ENCODE data around the gene GGPS1. TPM values are rescaled to one million over a fixed set of nuclear protein-coding genes. Genes with fewer than 3 reads are reported as not detected.

GGPS1 gene
- total and polyA plus RNA-seq, 2 experiments from 2014 or later, result 32.6 to 36.3 TPM

GRCh38 chr1:235315173-235315572, 13.2 kb upstream of the GGPS1 start:
- H3K9me3 ChIP-seq (ENCODE audit: low read depth), result no peaks in the 10 kb centered on the region
- WGBS (ENCODE audit: low lambda C conversion rate, missing lambda C conversion rate), result 95% methylated on average over 5 of the region's 5 CpGs
- peaks cover 100% of the 10 kb centered on the region for H3K79me2 ChIP-seq
- no peaks in the 10 kb centered on the region for H3K36me3 ChIP-seq (replicated peaks; ENCODE audit: insufficient read depth, low read depth)
- no peaks in the 10 kb centered on the region for H3K27me3 ChIP-seq
- H3K4me1 ChIP-seq (ENCODE audit: insufficient read depth), result peaks cover 13% of the 10 kb centered on the region
- H3K9me2 ChIP-seq (replicated peaks; ENCODE audit: insufficient read depth), result no peaks in the 10 kb centered on the region
- peaks cover 99% of the 10 kb centered on the region for H4K20me1 ChIP-seq (ENCODE audit: insufficient read depth, poor library complexity, severe bottlenecking)
- H3K27ac ChIP-seq, result no peak overlapping the region
- no peak overlapping the region for H3K4me3 ChIP-seq
- TF ChIP-seq CTCF (IDR thresholded peaks at IDR 0.05; ENCODE audit: poor library complexity) (no peak), EZH2 (IDR thresholded peaks at IDR 0.05; ENCODE audit: borderline replicate concordance) (no peak), EZH2phosphoT487 (IDR thresholded peaks at IDR 0.05; ENCODE audit: low read depth, severe bottlenecking, unreplicated experiment) (no peak)
- no peak overlapping the region for H3K4me2 ChIP-seq
- no peak for DNase-seq (ENCODE audit: low spot score)
- H2AFZ ChIP-seq, result no peak overlapping the region

- 97% methylated on average over 4 of the region's 4 CpGs for WGBS (ENCODE audit: low lambda C conversion rate, missing lambda C conversion rate)
- peaks cover 13% of the 10 kb centered on the region for H3K4me1 ChIP-seq (ENCODE audit: insufficient read depth)
Observed at GRCh38 chr1:235315735-235316134, 12.6 kb upstream of the GGPS1 start.

GRCh38 chr1:235317168-235317567, 11.2 kb upstream of the GGPS1 start:
- Histone ChIP-seq H3K79me2 (peaks cover 100% of the 10 kb centered on the region), H2AFZ (no peak overlapping the region), H3K4me3 (no peak overlapping the region), H3K4me2 (no peak overlapping the region), H3K27ac (no peak overlapping the region), H3K9me3 (ENCODE audit: low read depth) (no peaks in the 10 kb centered on the region), H4K20me1 (ENCODE audit: insufficient read depth, poor library complexity, severe bottlenecking) (peaks cover 99% of the 10 kb centered on the region), H3K27me3 (no peaks in the 10 kb centered on the region), H3K36me3 (replicated peaks; ENCODE audit: insufficient read depth, low read depth) (no peaks in the 10 kb centered on the region), H3K9me2 (replicated peaks; ENCODE audit: insufficient read depth) (no peaks in the 10 kb centered on the region), H3K4me1 (ENCODE audit: insufficient read depth) (peaks cover 13% of the 10 kb centered on the region)
- TF ChIP-seq CTCF (IDR thresholded peaks at IDR 0.05; ENCODE audit: poor library complexity) (no peak), EZH2 (IDR thresholded peaks at IDR 0.05; ENCODE audit: borderline replicate concordance) (no peak), EZH2phosphoT487 (IDR thresholded peaks at IDR 0.05; ENCODE audit: low read depth, severe bottlenecking, unreplicated experiment) (no peak)
- DNase-seq (ENCODE audit: low spot score), result no peak
- 82% methylated on average over 1 of the region's 1 CpG for WGBS (ENCODE audit: low lambda C conversion rate, missing lambda C conversion rate)

More at GRCh38 chr1:235315735-235316134, 12.6 kb upstream of the GGPS1 start:
- Histone ChIP-seq H3K9me2 (replicated peaks; ENCODE audit: insufficient read depth) (no peaks in the 10 kb centered on the region), H4K20me1 (ENCODE audit: insufficient read depth, poor library complexity, severe bottlenecking) (peaks cover 99% of the 10 kb centered on the region), H3K27me3 (no peaks in the 10 kb centered on the region), H2AFZ (no peak overlapping the region), H3K27ac (no peak overlapping the region), H3K36me3 (replicated peaks; ENCODE audit: insufficient read depth, low read depth) (no peaks in the 10 kb centered on the region), H3K9me3 (ENCODE audit: low read depth) (no peaks in the 10 kb centered on the region), H3K4me3 (no peak overlapping the region), H3K79me2 (peaks cover 100% of the 10 kb centered on the region), H3K4me2 (no peak overlapping the region)
- DNase-seq (ENCODE audit: low spot score), result no peak
- TF ChIP-seq EZH2phosphoT487 (IDR thresholded peaks at IDR 0.05; ENCODE audit: low read depth, severe bottlenecking, unreplicated experiment) (no peak), EZH2 (IDR thresholded peaks at IDR 0.05; ENCODE audit: borderline replicate concordance) (no peak), CTCF (IDR thresholded peaks at IDR 0.05; ENCODE audit: poor library complexity) (no peak)

- 93% methylated on average over 2 of the region's 2 CpGs for WGBS (ENCODE audit: low lambda C conversion rate, missing lambda C conversion rate)
- no peak overlapping the region for H3K27ac ChIP-seq
- TF ChIP-seq EZH2 (IDR thresholded peaks at IDR 0.05; ENCODE audit: borderline replicate concordance) (no peak), CTCF (IDR thresholded peaks at IDR 0.05; ENCODE audit: poor library complexity) (no peak), EZH2phosphoT487 (IDR thresholded peaks at IDR 0.05; ENCODE audit: low read depth, severe bottlenecking, unreplicated experiment) (no peak)
- no peak for DNase-seq (ENCODE audit: low spot score)
- H3K4me2 ChIP-seq, result no peak overlapping the region
- peaks cover 99% of the 10 kb centered on the region for H4K20me1 ChIP-seq (ENCODE audit: insufficient read depth, poor library complexity, severe bottlenecking)
- no peak overlapping the region for H3K4me3 ChIP-seq
- no peaks in the 10 kb centered on the region for H3K4me1 ChIP-seq (ENCODE audit: insufficient read depth)
- H3K79me2 ChIP-seq, result peaks cover 100% of the 10 kb centered on the region
- H3K9me2 ChIP-seq (replicated peaks; ENCODE audit: insufficient read depth), result no peaks in the 10 kb centered on the region
- no peaks in the 10 kb centered on the region for H3K27me3 ChIP-seq
- no peaks in the 10 kb centered on the region for H3K36me3 ChIP-seq (replicated peaks; ENCODE audit: insufficient read depth, low read depth)
- no peaks in the 10 kb centered on the region for H3K9me3 ChIP-seq (ENCODE audit: low read depth)
- no peak overlapping the region for H2AFZ ChIP-seq
Observed at GRCh38 chr1:235319255-235319654, 9.1 kb upstream of the GGPS1 start.

All from hepatocyte (in vitro differentiated cells).